Left cardiac atrium (tissue), 4 donors: ENCODE measurements around the gene TTC39A. TPM values are rescaled to one million over a fixed set of nuclear protein-coding genes. Genes with fewer than 3 reads are reported as not detected.

Source experiments
- ATAC-seq, 2 donors: fragments of 200-7000 bp; cut with Tn5 transposase; one replicate each; pipeline ENCODE4 v1.9.1; 2020; ENCODE audit warnings: mild to moderate bottlenecking in 2 of 2, moderate library complexity in 2 of 2
- DNase-seq: peaks from one replicate; pipeline ENCODE4 v3.0.0-alpha.2; 2020
- intact Hi-C, 2 donors: fragments of 100-400 bp; cut with DNase I; formaldehyde crosslinking; loops; one replicate each; pipeline versions ENCODE4 v1.14.1 to v1.15.1; 2022 to 2023
- total RNA-seq, 2 donors: library from RNA; stranded (reverse); fragmentation: NEBNext Ultra II Directional; extraction: Animal tissue kit (Norgen Biotek cat#: 25700); gene quantifications; one replicate each; pipeline ENCODE4 v1.2.1, GENCODE V29; 2021
- donor health status: DM: no; HTN: yes; CAD: no.
- donor health status: DM: no; HTN: yes; CAD: no; lungs with severe emphysema.
- donor health status: DM: yes; HTN: yes; CAD: no.
- donor health status: Dilated cardiomyopathy.

TTC39A gene
- total RNA-seq, 2 donors from 2014 or later: 14.0 to 14.8 TPM

GRCh38 chr1:51247022-51247421 lies 83.3 kb downstream of the TTC39A start:
- no peak for DNase-seq
- intact Hi-C loops: no loop called here
- ATAC-seq: no peak

- intact Hi-C loops: no loop called here
- no peak for ATAC-seq
- no peak for DNase-seq
These were observed 87.8 kb downstream of the TTC39A start for GRCh38 chr1:51242546-51242945.

- ATAC-seq: no peak
- intact Hi-C loops: no loop called here
These were observed 89.2 kb downstream of the TTC39A start for GRCh38 chr1:51241119-51241518.

GRCh38 chr1:51240084-51240483 lies 90.3 kb downstream of the TTC39A start:
- ATAC-seq: no peak
- intact Hi-C loops: no loop called here
- DNase-seq: no peak

More at GRCh38 chr1:51241119-51241518, 89.2 kb downstream of the TTC39A start:
- no peak for DNase-seq

GRCh38 chr1:51238034-51238403 lies 92.3 kb downstream of the TTC39A start:
- DNase-seq (no peak), ATAC-seq (no peak)
- intact Hi-C loops: no loop called here

- intact Hi-C loops: no loop called here
- no peak for DNase-seq
- ATAC-seq: no peak
These were observed 92.9 kb downstream of the TTC39A start for GRCh38 chr1:51237351-51238033.

Other genes starting within 250 kb of the TTC39A start
- gene C1orf185, start 228.3 kb downstream of the TTC39A start, total RNA-seq: not detected
- gene RNF11, start 94.3 kb downstream of the TTC39A start, total RNA-seq: 100 to 1,000 TPM; 102 to 103 TPM
- 10 to 100 TPM; 59.5 to 64.8 TPM for gene EPS15, start 188.7 kb upstream of the TTC39A start, total RNA-seq